ENCODE measurements around the gene NAB1.

The NAB1 gene

GRCh38 chr2:190694479-190694878 is 45.6 kb downstream of the NAB1 start:
- Histone ChIP-seq H3K9me3 (ENCODE audit: insufficient read depth, low read length, severe bottlenecking) (no peaks in the 10 kb centered on the region), H3K9ac (ENCODE audit: low read depth, low read length) (no peak overlapping the region), H4K20me1 (ENCODE audit: insufficient read depth, low read length) (no peaks in the 10 kb centered on the region), H3K36me3 (ENCODE audit: insufficient read depth, low read length) (peaks cover 30% of the 10 kb centered on the region), H3K4me3 (ENCODE audit: low read depth in 1 of 2, low read length in 2 of 2) (no peak overlapping the region), H2AFZ (ENCODE audit: low read depth, low read length) (no peak overlapping the region), H3K27ac (ENCODE audit: low read length) (no peak overlapping the region), H3K27me3 (ENCODE audit: insufficient read depth, low read length, poor library complexity) (no peaks in the 10 kb centered on the region), H3K4me2 (ENCODE audit: insufficient read depth, low read length) (no peak overlapping the region), H3K79me2 (ENCODE audit: insufficient read depth, low read length) (no peaks in the 10 kb centered on the region), H3K4me1 (ENCODE audit: insufficient read depth, low read length) (no peaks in the 10 kb centered on the region)
- DNase-seq (no peak), ATAC-seq (ENCODE audit: insufficient read depth, low read depth) (no peak)
- no peak for TF ChIP-seq EZH2 (IDR thresholded peaks at IDR 0.05; ENCODE audit: borderline replicate concordance, low read depth, low read length, severe bottlenecking)
- TF ChIP-seq CTCF (IDR thresholded peaks at IDR 0.05; ENCODE audit: borderline replicate concordance, extremely low read depth, low read length, poor library complexity, severe bottlenecking) = no peak

- Histone ChIP-seq H3K4me2 (ENCODE audit: insufficient read depth, low read length) (no peak overlapping the region), H3K9me3 (ENCODE audit: insufficient read depth, low read length, severe bottlenecking) (no peaks in the 10 kb centered on the region), H3K4me1 (ENCODE audit: insufficient read depth, low read length) (no peaks in the 10 kb centered on the region), H3K36me3 (ENCODE audit: insufficient read depth, low read length) (peaks cover 22% of the 10 kb centered on the region; the same call in 1 of the 2 replicates), H3K9ac (ENCODE audit: low read depth, low read length) (no peak overlapping the region), H3K27ac (ENCODE audit: low read length) (no peak overlapping the region), H3K4me3 (ENCODE audit: low read depth in 1 of 2, low read length in 2 of 2) (no peak overlapping the region), H4K20me1 (ENCODE audit: insufficient read depth, low read length) (no peaks in the 10 kb centered on the region), H2AFZ (ENCODE audit: low read depth, low read length) (no peak overlapping the region), H3K27me3 (ENCODE audit: insufficient read depth, low read length, poor library complexity) (no peaks in the 10 kb centered on the region), H3K79me2 (ENCODE audit: insufficient read depth, low read length) (no peaks in the 10 kb centered on the region)
- ATAC-seq (ENCODE audit: insufficient read depth, low read depth) (no peak), DNase-seq (no peak)
- TF ChIP-seq EZH2 (IDR thresholded peaks at IDR 0.05; ENCODE audit: borderline replicate concordance, low read depth, low read length, severe bottlenecking) (no peak), CTCF (IDR thresholded peaks at IDR 0.05; ENCODE audit: borderline replicate concordance, extremely low read depth, low read length, poor library complexity, severe bottlenecking) (no peak)
Measured at GRCh38 chr2:190695739-190696138, 46.9 kb downstream of the NAB1 start.

- Histone ChIP-seq H3K27ac (ENCODE audit: low read length) (no peak overlapping the region), H3K9me3 (ENCODE audit: insufficient read depth, low read length, severe bottlenecking) (no peaks in the 10 kb centered on the region), H3K9ac (ENCODE audit: low read depth, low read length) (no peak overlapping the region), H3K36me3 (ENCODE audit: insufficient read depth, low read length) (peaks cover 14% of the 10 kb centered on the region; the same call in 1 of the 2 replicates), H3K4me2 (ENCODE audit: insufficient read depth, low read length) (no peak overlapping the region), H4K20me1 (ENCODE audit: insufficient read depth, low read length) (no peaks in the 10 kb centered on the region), H2AFZ (ENCODE audit: low read depth, low read length) (no peak overlapping the region), H3K4me3 (ENCODE audit: low read depth in 1 of 2, low read length in 2 of 2) (no peak overlapping the region), H3K27me3 (ENCODE audit: insufficient read depth, low read length, poor library complexity) (no peaks in the 10 kb centered on the region), H3K4me1 (ENCODE audit: insufficient read depth, low read length) (no peaks in the 10 kb centered on the region), H3K79me2 (ENCODE audit: insufficient read depth, low read length) (no peaks in the 10 kb centered on the region)
- TF ChIP-seq CTCF (IDR thresholded peaks at IDR 0.05; ENCODE audit: borderline replicate concordance, extremely low read depth, low read length, poor library complexity, severe bottlenecking) = no peak
- no peak for TF ChIP-seq EZH2 (IDR thresholded peaks at IDR 0.05; ENCODE audit: borderline replicate concordance, low read depth, low read length, severe bottlenecking)
- ATAC-seq (ENCODE audit: insufficient read depth, low read depth) (no peak), DNase-seq (no peak)
Measured at GRCh38 chr2:190696792-190697398, 48.0 kb downstream of the NAB1 start.
